Testis (tissue), 3 donors: Measurements from ENCODE around the gene BRD4. TPM values are rescaled to one million over a fixed set of nuclear protein-coding genes. Genes with fewer than 3 reads are reported as not detected.

Experiments used
- DNase-seq: peaks from one replicate; pipeline ENCODE4 v3.0.0-alpha.2; 2019
- H3K27ac ChIP-seq, 2 donors: fragments of 200-600 bp; sonication (generic); one replicate each; pipeline ENCODE4 v1.5.1; 2019
- H3K27me3 ChIP-seq: fragments of 200-600 bp; sonication (generic); one replicate; pipeline ENCODE4 v1.5.1; 2019
- H3K36me3 ChIP-seq: fragments of 200-600 bp; sonication (generic); one replicate; pipeline ENCODE4 v1.5.1; 2017; ENCODE audit warnings: low read depth; ENCODE audit errors: missing control alignments
- H3K4me1 ChIP-seq: fragments of 200-600 bp; sonication (generic); one replicate; pipeline ENCODE4 v1.5.1; 2019
- H3K4me3 ChIP-seq, 2 donors: fragments of 200-600 bp; sonication (generic); one replicate each; pipeline ENCODE4 v1.5.1; 2017 to 2019
- H3K9me3 ChIP-seq: fragments of 200-600 bp; sonication (generic); one replicate; pipeline ENCODE4 v1.5.1; 2017
- CTCF ChIP-seq, 3 experiments: fragments of 450-650 bp in 2 of 3; fragments of 200-600 bp in 1 of 3; sonication (generic) in 1 of 3; IDR thresholded peaks; one replicate each; pipeline ENCODE4 v1.5.1; 2016 to 2019; ENCODE audit warnings: antibody characterized with exemption in 3 of 3, mild to moderate bottlenecking in 2 of 3, moderate library complexity in 1 of 3
- POLR2A ChIP-seq: fragments of 450-650 bp; IDR thresholded peaks from one replicate; pipeline ENCODE4 v1.6.1; 2017; ENCODE audit warnings: antibody characterized with exemption, mild to moderate bottlenecking, moderate library complexity
- WGBS, 2 donors: methylation state at CpG; one replicate each; pipeline ENCODE4 v1.1.5; 2018; 5-methylcytosine and 5-hydroxymethylcytosine counted together
- intact Hi-C: fragments of 100-400 bp; cut with DNase I; formaldehyde crosslinking; loops from one replicate; pipeline ENCODE4 v1.15.1; 2023; ENCODE audit warnings: low total_unique reads
- polyA plus RNA-seq: library from polyadenylated mRNA; stranded (reverse); fragments of 350-450 nt; fragmentation: Illumina TruSeq; extraction: RNeasy Lipid Tissue Mini Kit (QIAGEN cat#74804); gene quantifications from one replicate; pipeline ENCODE4 v1.2.3, GENCODE V29; 2014; ENCODE audit warnings: low read depth, low replicate concordance; ENCODE audit not compliant: insufficient read depth
- total RNA-seq, 2 donors: library from RNA; depleted of rRNA; stranded (reverse); fragments of >200 nt; gene quantifications; one replicate each; pipeline ENCODE4 v1.2.3, GENCODE V29; 2016

Gene BRD4
- total and polyA plus RNA-seq, 3 donors from 2014 or later = 59.2 to 109 (median 106) TPM

GRCh38 chr19:15268192-15268927 lies 64.0 kb downstream of the BRD4 start:
- TF ChIP-seq CTCF (IDR thresholded peaks at IDR 0.05) (no peak), POLR2A (no peak)
- Histone ChIP-seq H3K4me3 (no peak overlapping the region), H3K27me3 (no peaks in the 10 kb centered on the region), H3K27ac (no peak overlapping the region), H3K4me1 (peaks cover 51% of the 10 kb centered on the region), H3K9me3 (no peaks in the 10 kb centered on the region), H3K36me3 (peaks cover 4% of the 10 kb centered on the region)
- no peak for DNase-seq
- WGBS, 2 donors = 76 to 78% methylated on average over 12 of the region's 12 CpGs
- intact Hi-C loops = loop anchor here (10.0 kb wide), 3 partner anchors 66 to 286 kb away; partner anchors contain the start of gene BRD4

GRCh38 chr19:15266683-15267082 lies 65.7 kb downstream of the BRD4 start:
- Histone ChIP-seq H3K4me1 (peaks cover 38% of the 10 kb centered on the region), H3K27me3 (no peaks in the 10 kb centered on the region), H3K9me3 (no peaks in the 10 kb centered on the region), H3K27ac (no peak overlapping the region), H3K36me3 (peaks cover 4% of the 10 kb centered on the region), H3K4me3 (no peak overlapping the region)
- no peak for DNase-seq
- WGBS, 2 donors = 94 to 100% methylated on average over 1 of the region's 1 CpG
- intact Hi-C loops = loop anchor here (10.0 kb wide), 3 partner anchors 68 to 288 kb away; partner anchors contain the start of gene BRD4
- no peak for TF ChIP-seq POLR2A
- TF ChIP-seq CTCF (IDR thresholded peaks at IDR 0.05) = no peak

GRCh38 chr19:15265850-15266248 lies 66.5 kb downstream of the BRD4 start:
- H3K36me3 ChIP-seq = no peaks in the 10 kb centered on the region
- H3K9me3 ChIP-seq = no peaks in the 10 kb centered on the region
- intact Hi-C loops = loop anchor here (10.0 kb wide), 3 partner anchors 69 to 289 kb away; partner anchors contain the start of gene BRD4
- H3K4me3 ChIP-seq = no peak overlapping the region
- no peaks in the 10 kb centered on the region for H3K27me3 ChIP-seq
- WGBS, 2 donors = 31 to 40% methylated on average over 5 to 8 of the region's 8 CpGs
- peaks cover 33% of the 10 kb centered on the region for H3K4me1 ChIP-seq
- peak; percentile 93 for DNase-seq
- H3K27ac ChIP-seq = peak overlapping the region in 1 of 2 donors; percentile 38
- TF ChIP-seq CTCF (IDR thresholded peaks at IDR 0.05) (no peak), POLR2A (no peak)

- no peak for DNase-seq
- H3K4me1 ChIP-seq = peaks cover 33% of the 10 kb centered on the region
- intact Hi-C loops = loop anchor here (10.0 kb wide), 3 partner anchors 69 to 289 kb away; partner anchors contain the start of gene BRD4
Measured at GRCh38 chr19:15265214-15265849, 67.0 kb downstream of the BRD4 start.

More at GRCh38 chr19:15265214-15265849, 67.0 kb downstream of the BRD4 start:
- TF ChIP-seq CTCF (IDR thresholded peaks at IDR 0.05) (no peak), POLR2A (no peak)
- no peaks in the 10 kb centered on the region for H3K36me3 ChIP-seq
- H3K4me3 ChIP-seq = no peak overlapping the region
- peak overlapping the region; percentile 19 to 38 for H3K27ac ChIP-seq
- WGBS, 2 donors = 55 to 61% methylated on average over 16 to 26 of the region's 26 CpGs
- H3K9me3 ChIP-seq = no peaks in the 10 kb centered on the region
- H3K27me3 ChIP-seq = no peaks in the 10 kb centered on the region
